ENCODE data around the gene EIF4B. TPM values are rescaled to one million over a fixed set of nuclear protein-coding genes. Genes with fewer than 3 reads are reported as not detected.

EIF4B gene
- total RNA-seq, 1 donor from 2014 or later: 726 TPM

DNA sequence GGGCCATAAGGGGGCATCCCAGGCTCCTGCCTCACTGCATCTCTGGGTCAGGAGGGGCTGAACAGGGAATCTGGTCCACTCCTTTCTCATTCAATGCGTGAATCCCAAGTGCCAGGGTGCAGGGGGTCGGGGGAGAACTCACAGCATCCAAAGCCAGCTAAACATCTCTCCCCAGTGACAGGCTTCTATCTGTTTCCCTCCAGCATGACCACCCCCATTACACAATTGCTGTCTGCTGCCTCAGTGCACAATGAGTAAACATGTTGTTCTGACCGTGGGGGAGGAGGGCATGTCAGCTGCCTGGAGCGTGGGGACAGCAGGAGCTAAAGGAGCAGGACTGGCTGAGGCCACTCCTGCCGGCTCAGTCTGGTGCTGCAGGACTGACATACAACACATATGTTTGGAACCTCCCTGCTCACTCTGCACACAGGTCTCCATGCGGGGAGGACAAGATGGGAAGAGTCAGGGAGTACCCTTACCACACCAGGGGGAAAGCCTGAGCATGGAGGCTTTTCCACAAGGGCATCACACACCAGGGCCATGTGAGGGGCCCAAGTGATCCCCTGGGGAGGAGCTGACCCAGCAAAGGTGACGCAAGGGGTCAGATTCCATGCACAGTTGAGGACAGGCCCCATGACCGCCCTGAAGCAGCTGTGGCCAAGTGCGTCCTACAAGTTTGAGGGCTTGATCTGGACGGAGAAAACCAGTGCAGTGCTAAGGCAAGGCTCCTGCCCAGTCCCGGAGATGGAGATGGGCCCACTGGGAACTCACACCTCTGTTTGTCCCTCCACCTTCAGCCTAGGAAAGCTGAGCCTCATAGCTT is 45.0 kb downstream of the EIF4B start:
- CTCF ChIA-PET: no interaction called here
- POLR2A ChIA-PET: no interaction called here
- peaks cover 18% of the 10 kb centered on the region for H3K4me1 Mint-ChIP-seq
- DNase-seq (no peak), ATAC-seq (ENCODE audit: low read depth) (no peak)
- intact Hi-C loops (cut with micrococcal nuclease): loop anchor here (5.0 kb wide), 2 partner anchors 46 to 131 kb away; partner anchors contain the start of genes CSAD, IGFBP6 and ZNF740
- H3K27ac Mint-ChIP-seq: no peak overlapping the region
- H3K27me3 Mint-ChIP-seq: no peaks in the 10 kb centered on the region
- TF ChIP-seq, protein P1, sequence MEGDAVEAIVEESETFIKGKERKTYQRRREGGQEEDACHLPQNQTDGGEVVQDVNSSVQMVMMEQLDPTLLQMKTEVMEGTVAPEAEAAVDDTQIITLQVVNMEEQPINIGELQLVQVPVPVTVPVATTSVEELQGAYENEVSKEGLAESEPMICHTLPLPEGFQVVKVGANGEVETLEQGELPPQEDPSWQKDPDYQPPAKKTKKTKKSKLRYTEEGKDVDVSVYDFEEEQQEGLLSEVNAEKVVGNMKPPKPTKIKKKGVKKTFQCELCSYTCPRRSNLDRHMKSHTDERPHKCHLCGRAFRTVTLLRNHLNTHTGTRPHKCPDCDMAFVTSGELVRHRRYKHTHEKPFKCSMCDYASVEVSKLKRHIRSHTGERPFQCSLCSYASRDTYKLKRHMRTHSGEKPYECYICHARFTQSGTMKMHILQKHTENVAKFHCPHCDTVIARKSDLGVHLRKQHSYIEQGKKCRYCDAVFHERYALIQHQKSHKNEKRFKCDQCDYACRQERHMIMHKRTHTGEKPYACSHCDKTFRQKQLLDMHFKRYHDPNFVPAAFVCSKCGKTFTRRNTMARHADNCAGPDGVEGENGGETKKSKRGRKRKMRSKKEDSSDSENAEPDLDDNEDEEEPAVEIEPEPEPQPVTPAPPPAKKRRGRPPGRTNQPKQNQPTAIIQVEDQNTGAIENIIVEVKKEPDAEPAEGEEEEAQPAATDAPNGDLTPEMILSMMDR (IDR thresholded peaks at IDR 0.05): no peak
- peaks cover 5% of the 10 kb centered on the region for H3K36me3 Mint-ChIP-seq (ENCODE audit: low read depth)
- no peaks in the 10 kb centered on the region for H3K9me3 Mint-ChIP-seq
- no peak overlapping the region for H3K4me3 Mint-ChIP-seq

DNA sequence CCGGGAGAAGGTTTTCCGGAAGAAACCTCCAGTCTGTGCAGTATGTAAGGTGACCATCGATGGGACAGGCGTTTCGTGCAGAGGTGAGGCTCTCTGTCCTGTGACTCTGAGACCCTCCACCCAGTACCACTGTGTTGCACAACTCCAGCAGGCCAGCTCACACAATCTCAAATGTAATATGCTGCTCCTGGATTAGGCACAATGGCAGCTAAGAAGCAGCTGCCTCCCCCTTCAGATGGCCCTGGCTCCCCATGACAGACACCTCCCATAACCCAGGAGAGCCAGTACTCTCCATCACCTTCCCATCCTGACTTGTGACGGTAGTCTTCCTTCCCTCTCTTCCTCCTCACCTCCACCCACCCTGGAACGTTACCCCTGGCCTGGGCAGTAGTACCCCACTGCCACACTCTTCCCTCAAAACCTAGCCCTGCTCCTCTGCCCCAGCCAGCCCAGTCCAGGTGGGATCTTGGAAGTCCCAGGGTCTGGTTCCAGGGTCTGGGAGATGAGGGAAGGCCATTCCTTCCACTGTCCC is 45.7 kb downstream of the EIF4B start:
- no peak for ATAC-seq (ENCODE audit: low read depth)
- TF ChIP-seq, protein P1 (IDR thresholded peaks at IDR 0.05): no peak
- H3K27me3 Mint-ChIP-seq: no peaks in the 10 kb centered on the region
- no peak overlapping the region for H3K4me3 Mint-ChIP-seq
- no peak for DNase-seq
- H3K36me3 Mint-ChIP-seq (ENCODE audit: low read depth): peaks cover 2% of the 10 kb centered on the region
- H3K9me3 Mint-ChIP-seq: no peaks in the 10 kb centered on the region
- intact Hi-C loops (cut with micrococcal nuclease): loop anchor here (5.0 kb wide), 2 partner anchors 45 to 130 kb away; partner anchors contain the start of genes CSAD, IGFBP6 and ZNF740
- H3K4me1 Mint-ChIP-seq: peaks cover 12% of the 10 kb centered on the region
- ChIA-PET CTCF (no interaction called here), POLR2A (interaction anchor here (0.6 kb wide), 1 partner anchor 39 kb away, joined by 4 read pairs; no protein-coding TSS in a partner anchor)
- H3K27ac Mint-ChIP-seq: no peak overlapping the region

DNA sequence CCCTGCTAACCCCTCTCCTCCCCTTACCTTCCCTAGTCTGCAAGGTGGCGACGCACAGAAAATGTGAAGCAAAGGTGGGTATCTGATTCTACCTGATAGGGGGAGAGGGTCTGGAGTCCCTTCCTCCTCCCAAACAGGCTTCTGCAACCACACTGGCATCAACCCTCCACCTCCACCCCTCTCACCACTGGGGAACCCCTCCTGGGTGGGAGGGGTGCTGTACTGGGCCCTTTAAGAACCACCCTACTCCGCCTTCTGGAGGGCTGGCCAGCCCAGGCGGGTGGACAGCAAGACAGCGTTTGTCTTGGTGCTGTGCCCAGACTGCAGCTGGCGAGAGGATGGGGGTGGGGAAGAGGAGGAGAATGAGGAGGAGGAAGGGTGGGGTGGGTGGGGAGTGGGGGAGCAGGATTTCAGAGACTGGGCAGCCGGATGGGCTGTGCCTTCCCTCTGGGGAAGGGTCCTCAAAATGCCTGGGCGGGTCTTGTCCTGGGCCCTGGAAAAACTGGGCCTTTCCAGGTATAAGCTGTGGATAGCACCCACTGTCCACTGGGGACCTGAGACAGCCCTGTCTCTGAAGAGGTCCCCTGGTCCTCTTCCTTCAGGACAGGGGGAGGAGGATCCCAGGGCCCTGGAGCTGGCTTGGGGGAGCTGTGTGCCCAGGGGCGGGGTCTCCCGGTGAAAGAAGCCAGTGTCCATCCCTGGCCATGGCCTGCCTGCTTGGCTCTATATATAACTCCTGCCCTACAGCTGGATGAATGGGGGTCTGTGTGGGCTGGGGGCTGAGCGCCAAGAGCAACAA is 46.4 kb downstream of the EIF4B start:
- ATAC-seq (ENCODE audit: low read depth) (no peak), DNase-seq (no peak)
- peaks cover 12% of the 10 kb centered on the region for H3K4me1 Mint-ChIP-seq
- H3K27me3 Mint-ChIP-seq: peaks cover 2% of the 10 kb centered on the region
- ChIA-PET POLR2A (interaction anchor here (0.6 to 2.2 kb wide), 2 partner anchors 39 to 46 kb away, joined by 4 to 10 read pairs; partner anchors contain the start of gene EIF4B), CTCF (no interaction called here)
- no peak overlapping the region for H3K27ac Mint-ChIP-seq
- H3K4me3 Mint-ChIP-seq: no peak overlapping the region
- intact Hi-C loops (cut with micrococcal nuclease): loop anchor here (5.0 kb wide), 2 partner anchors 45 to 130 kb away; partner anchors contain the start of genes CSAD, IGFBP6 and ZNF740
- H3K36me3 Mint-ChIP-seq (ENCODE audit: low read depth): peaks cover 2% of the 10 kb centered on the region
- TF ChIP-seq, protein P1 (IDR thresholded peaks at IDR 0.05): no peak
- no peaks in the 10 kb centered on the region for H3K9me3 Mint-ChIP-seq

DNA sequence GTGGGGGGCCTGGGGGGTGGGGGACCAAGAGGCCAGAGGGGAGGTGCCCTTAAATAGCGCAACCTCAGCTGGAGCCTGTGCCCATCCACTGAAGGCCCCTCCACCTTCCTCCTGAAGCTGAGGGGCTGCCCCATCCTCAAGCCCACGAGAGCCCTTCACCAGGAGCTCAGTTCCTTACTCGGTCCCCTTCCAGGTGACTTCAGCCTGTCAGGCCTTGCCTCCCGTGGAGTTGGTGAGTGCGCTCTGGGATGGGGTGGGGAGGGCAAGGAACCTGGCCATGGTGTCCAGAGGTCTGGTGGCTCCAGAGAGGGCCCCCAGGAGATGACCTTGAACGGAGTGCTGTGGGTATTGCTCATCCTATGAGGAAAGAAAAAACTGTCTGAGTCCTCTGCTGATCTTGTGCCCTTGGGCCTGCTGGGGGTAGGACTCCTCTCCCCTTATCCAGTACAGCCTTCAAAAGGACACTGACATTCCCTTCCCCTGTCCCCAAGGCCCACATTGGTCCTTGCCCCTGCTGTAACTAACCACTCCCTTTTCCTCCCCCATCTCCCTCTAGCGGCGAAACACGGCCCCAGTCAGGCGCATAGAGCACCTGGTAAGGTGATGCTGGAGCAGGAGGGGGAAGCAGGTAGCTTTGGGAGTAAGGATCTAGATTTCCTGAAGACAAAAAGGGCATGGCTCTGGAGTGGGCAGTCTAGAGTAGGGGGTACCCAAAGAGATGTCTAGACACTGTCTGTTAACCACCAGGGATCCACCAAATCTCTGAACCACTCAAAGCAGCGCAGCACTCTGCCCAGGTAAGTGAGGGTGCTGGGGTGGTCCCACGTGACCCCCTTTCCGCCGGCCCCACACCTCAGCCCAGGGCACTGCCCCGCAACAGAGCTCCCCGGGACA is 47.2 kb downstream of the EIF4B start:
- Mint-ChIP-seq H3K27ac (peak overlapping the region; percentile 90), H3K4me1 (peaks cover 12% of the 10 kb centered on the region), H3K27me3 (peaks cover 6% of the 10 kb centered on the region), H3K36me3 (ENCODE audit: low read depth) (peaks cover 2% of the 10 kb centered on the region), H3K4me3 (peak overlapping the region; percentile 95), H3K9me3 (no peaks in the 10 kb centered on the region)
- POLR2A ChIA-PET: interaction anchor here (0.6 to 2.3 kb wide), 10 partner anchors 20 to 1221 kb away, joined by 3 to 10 read pairs (median 4); partner anchors contain the start of genes AAAS, EIF4B and SPRYD3
- TF ChIP-seq, protein P1 (IDR thresholded peaks at IDR 0.05): no peak
- DNase-seq: no peak
- ATAC-seq (ENCODE audit: low read depth): peak; percentile 6
- intact Hi-C loops (cut with micrococcal nuclease): loop anchor here (1.0 to 5.0 kb wide), 4 partner anchors 17 to 129 kb away; partner anchors contain the start of genes CSAD, IGFBP6, SPRYD3 and ZNF740
- CTCF ChIA-PET: interaction anchor here (1.0 to 3.2 kb wide), 2 partner anchors 13 to 270 kb away, joined by 3 to 11 read pairs; no protein-coding TSS in a partner anchor
